Activated naive CD4-positive, alpha-beta T cell treated with anti-CD3 and anti-CD28 coated beads for 36 hours (primary cell): ENCODE data around the gene SH3BP5L. TPM values are rescaled to one million over a fixed set of nuclear protein-coding genes. Genes with fewer than 3 reads are reported as not detected.

Experiments used
- CTCF ChIA-PET: fragments of 350-600 bp; sonication (Branson Sonifier 250); formaldehyde crosslinking; loops from one replicate; lab custom pipeline; 2021; ENCODE audit warnings: antibody characterized with exemption; lab: Charles Lee
- DNase-seq: peaks from one replicate; pipeline ENCODE4 v3.0.0-alpha.2; 2020
- H3K27ac Mint-ChIP-seq: one replicate; pipeline ENCODE4 v1.8.0; 2021; ENCODE audit warnings: mild to moderate bottlenecking, mixed read lengths
- H3K27me3 Mint-ChIP-seq: one replicate; pipeline ENCODE4 v1.8.0; 2021; ENCODE audit warnings: low read depth, mixed read lengths
- H3K36me3 Mint-ChIP-seq: one replicate; pipeline ENCODE4 v1.8.0; 2021; ENCODE audit warnings: low read depth, mixed read lengths
- H3K4me1 Mint-ChIP-seq: one replicate; pipeline ENCODE4 v1.8.0; 2021; ENCODE audit warnings: low read depth, mixed read lengths
- H3K4me3 Mint-ChIP-seq: one replicate; pipeline ENCODE4 v1.8.0; 2021; ENCODE audit warnings: mild to moderate bottlenecking, moderate library complexity, mixed read lengths
- H3K9me3 Mint-ChIP-seq: one replicate; pipeline ENCODE4 v1.8.0; 2021; ENCODE audit warnings: mixed read lengths
- intact Hi-C: fragments of 100-400 bp; cut with micrococcal nuclease; formaldehyde crosslinking; loops from one replicate; pipeline ENCODE4 v1.15.1; 2023
- total RNA-seq, 2 experiments: library from RNA; stranded (reverse); gene quantifications; one replicate each; pipeline ENCODE4 v1.2.3, GENCODE V29; 2021

Gene SH3BP5L
- total RNA-seq, 2 experiments from 2014 or later = 20.3 to 20.5 TPM

- no peak overlapping the region for H3K27ac Mint-ChIP-seq
- CTCF ChIA-PET = interaction anchor here (0.6 kb wide), 1 partner anchor 35 kb away, joined by 3 read pairs; the partner anchor contains the start of gene ZNF692
Measured at GRCh38 chr1:248823517-248824001, 2.2 kb downstream of the SH3BP5L start.

DNA sequence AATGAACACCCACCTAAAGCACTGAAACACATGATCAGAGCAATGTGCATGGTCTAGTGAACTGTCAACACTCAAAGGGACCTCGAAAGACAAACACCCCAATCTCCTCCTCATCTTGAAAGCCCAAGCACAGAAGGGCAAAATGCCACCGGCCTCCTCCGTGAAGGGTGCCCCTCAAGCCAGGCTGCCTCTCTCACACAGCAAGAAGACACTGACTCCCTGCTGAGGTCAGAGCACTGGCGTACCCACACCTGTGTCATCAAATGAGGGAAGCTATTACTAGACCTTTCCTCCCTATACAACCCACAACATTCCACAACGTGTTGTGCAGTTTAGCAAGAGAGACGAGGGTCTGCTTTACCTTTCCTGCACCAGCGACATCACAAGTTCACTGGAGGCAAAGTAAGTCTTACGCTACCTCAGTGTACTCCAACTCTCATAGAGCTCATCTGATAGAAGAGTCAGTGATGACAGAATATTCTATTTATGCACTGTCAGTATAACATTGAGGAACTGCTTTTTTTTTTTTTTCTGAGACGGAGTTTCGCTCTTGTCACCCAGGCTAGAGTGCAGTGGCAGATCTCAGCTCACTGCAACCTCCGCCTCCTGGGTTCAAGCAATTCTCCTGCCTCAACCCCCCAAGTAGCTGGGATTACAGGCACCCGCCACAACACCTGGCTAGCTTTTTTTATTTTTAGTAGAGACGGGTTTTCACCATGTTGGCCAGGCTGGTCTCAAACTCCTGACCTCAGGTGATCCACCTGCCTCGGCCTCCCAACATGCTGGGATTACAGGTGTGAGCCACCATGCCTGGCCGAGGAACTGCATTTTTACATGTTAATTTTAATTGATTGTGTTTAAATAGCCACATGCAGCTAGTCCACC lies 3.3 kb downstream of the SH3BP5L start:
- Mint-ChIP-seq H3K27ac (no peak overlapping the region), H3K4me3 (no peak overlapping the region), H3K36me3 (peaks cover 18% of the 10 kb centered on the region), H3K4me1 (peaks cover 84% of the 10 kb centered on the region), H3K9me3 (no peaks in the 10 kb centered on the region), H3K27me3 (no peaks in the 10 kb centered on the region)
- CTCF ChIA-PET = interaction anchor here (0.9 to 1.6 kb wide), 4 partner anchors 15 to 210 kb away, joined by 3 to 6 read pairs (median 4); partner anchors contain the start of gene ZNF672
- no peak for DNase-seq
- intact Hi-C loops = no loop called here

More at GRCh38 chr1:248823517-248824001, 2.2 kb downstream of the SH3BP5L start:
- H3K4me1 Mint-ChIP-seq = peaks cover 75% of the 10 kb centered on the region
- H3K4me3 Mint-ChIP-seq = peak overlapping the region; percentile 11
- H3K36me3 Mint-ChIP-seq = peaks cover 18% of the 10 kb centered on the region
- no peak for DNase-seq
- no peaks in the 10 kb centered on the region for H3K27me3 Mint-ChIP-seq
- no peaks in the 10 kb centered on the region for H3K9me3 Mint-ChIP-seq
- intact Hi-C loops = no loop called here

- H3K27me3 Mint-ChIP-seq = no peaks in the 10 kb centered on the region
- peaks cover 20% of the 10 kb centered on the region for H3K36me3 Mint-ChIP-seq
- H3K4me3 Mint-ChIP-seq = no peak overlapping the region
- CTCF ChIA-PET = interaction anchor here (1.6 kb wide), 2 partner anchors 15 to 16 kb away, joined by 5 to 6 read pairs; partner anchors contain the start of gene ZNF672
- intact Hi-C loops = no loop called here
- H3K9me3 Mint-ChIP-seq = no peaks in the 10 kb centered on the region
- no peak overlapping the region for H3K27ac Mint-ChIP-seq
- H3K4me1 Mint-ChIP-seq = peaks cover 85% of the 10 kb centered on the region
- no peak for DNase-seq
Measured at GRCh38 chr1:248821641-248822040, 4.1 kb downstream of the SH3BP5L start.

DNA sequence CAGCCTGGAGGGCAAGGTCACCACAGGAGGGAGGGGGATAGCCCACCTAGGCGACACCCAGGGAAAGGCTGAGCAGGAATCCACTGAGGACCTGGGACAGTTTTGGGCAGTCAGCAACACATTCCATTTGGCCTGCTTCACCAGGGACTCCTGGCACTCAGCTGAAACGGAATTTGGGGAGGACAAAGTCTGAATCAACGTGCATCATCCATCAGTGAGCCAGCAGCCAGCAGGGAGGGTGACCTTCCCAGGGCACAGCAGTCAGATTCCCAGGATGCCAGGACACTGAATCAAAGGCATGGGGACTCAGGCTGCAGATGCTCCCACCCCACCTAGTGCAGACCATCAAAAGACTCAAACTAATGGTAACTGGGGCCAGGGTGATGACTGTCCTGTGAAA lies 4.6 kb downstream of the SH3BP5L start:
- no peak for DNase-seq
- peaks cover 90% of the 10 kb centered on the region for H3K4me1 Mint-ChIP-seq
- no peaks in the 10 kb centered on the region for H3K27me3 Mint-ChIP-seq
- CTCF ChIA-PET = interaction anchor here (1.6 to 1.8 kb wide), 2 partner anchors 13 to 17 kb away, joined by 5 to 6 read pairs; partner anchors contain the start of gene ZNF672
- peaks cover 24% of the 10 kb centered on the region for H3K36me3 Mint-ChIP-seq
- H3K27ac Mint-ChIP-seq = no peak overlapping the region
- intact Hi-C loops = no loop called here
- no peaks in the 10 kb centered on the region for H3K9me3 Mint-ChIP-seq
- H3K4me3 Mint-ChIP-seq = no peak overlapping the region

- DNase-seq = no peak
Measured at GRCh38 chr1:248820041-248820585, 5.6 kb downstream of the SH3BP5L start.

DNA sequence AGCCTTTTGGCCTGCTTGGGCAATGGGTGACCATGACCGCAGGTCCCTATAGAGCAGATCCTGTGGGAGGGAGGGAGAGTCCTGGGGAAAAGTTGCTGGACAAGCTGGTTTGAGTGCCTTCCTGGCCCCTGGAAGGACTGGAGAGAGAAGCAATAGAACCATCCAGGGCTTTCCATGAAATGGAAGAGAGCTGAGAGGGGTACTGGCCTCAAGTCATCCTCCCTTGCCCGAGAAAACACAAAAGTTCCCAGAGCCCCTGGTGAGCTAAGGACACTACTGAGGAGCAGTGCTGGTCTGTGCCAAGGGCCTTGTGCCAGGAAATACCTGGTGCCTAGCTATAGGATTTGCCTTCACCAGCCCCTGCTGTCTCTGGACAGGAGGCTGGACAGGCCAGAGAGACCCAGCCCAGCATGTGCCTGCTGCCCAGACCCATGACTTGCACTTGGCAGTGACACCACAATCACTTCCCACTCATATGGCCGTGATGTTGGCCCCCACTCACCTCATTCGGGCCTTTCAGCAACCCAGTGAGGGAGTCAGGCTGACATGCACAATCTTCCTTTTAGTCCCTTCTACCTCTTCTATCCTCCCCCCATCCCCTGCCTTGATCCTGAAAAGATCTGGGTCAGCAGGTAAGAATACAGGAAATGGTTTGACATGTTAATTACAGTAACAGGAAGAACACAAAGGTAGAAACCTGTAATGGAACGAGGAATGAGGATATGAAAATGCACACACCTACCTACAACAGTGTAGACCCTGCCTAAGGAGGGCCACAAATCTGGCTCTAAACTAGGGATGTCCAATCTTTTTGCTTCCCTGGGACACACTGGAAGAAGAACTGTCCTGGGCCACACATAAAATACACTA lies 7.0 kb downstream of the SH3BP5L start:
- intact Hi-C loops = loop anchor here (2.0 kb wide), 1 partner anchor 20 kb away; no protein-coding TSS in a partner anchor
- H3K4me3 Mint-ChIP-seq = peak overlapping the region; percentile 7
- H3K4me1 Mint-ChIP-seq = peaks cover 76% of the 10 kb centered on the region
- peaks cover 20% of the 10 kb centered on the region for H3K36me3 Mint-ChIP-seq
- no peaks in the 10 kb centered on the region for H3K9me3 Mint-ChIP-seq
- DNase-seq = peak; percentile 24
- H3K27me3 Mint-ChIP-seq = no peaks in the 10 kb centered on the region
- CTCF ChIA-PET = interaction anchor here (1.4 kb wide), 1 partner anchor 8 kb away, joined by 5 read pairs; no protein-coding TSS in a partner anchor
- H3K27ac Mint-ChIP-seq = peak overlapping the region; percentile 59

More at GRCh38 chr1:248820041-248820585, 5.6 kb downstream of the SH3BP5L start:
- Mint-ChIP-seq H3K9me3 (no peaks in the 10 kb centered on the region), H3K36me3 (peaks cover 29% of the 10 kb centered on the region), H3K4me1 (peaks cover 90% of the 10 kb centered on the region), H3K27me3 (no peaks in the 10 kb centered on the region), H3K27ac (no peak overlapping the region), H3K4me3 (no peak overlapping the region)
- intact Hi-C loops = no loop called here
- CTCF ChIA-PET = interaction anchor here (1.8 kb wide), 1 partner anchor 12 kb away, joined by 6 read pairs; no protein-coding TSS in a partner anchor

DNA sequence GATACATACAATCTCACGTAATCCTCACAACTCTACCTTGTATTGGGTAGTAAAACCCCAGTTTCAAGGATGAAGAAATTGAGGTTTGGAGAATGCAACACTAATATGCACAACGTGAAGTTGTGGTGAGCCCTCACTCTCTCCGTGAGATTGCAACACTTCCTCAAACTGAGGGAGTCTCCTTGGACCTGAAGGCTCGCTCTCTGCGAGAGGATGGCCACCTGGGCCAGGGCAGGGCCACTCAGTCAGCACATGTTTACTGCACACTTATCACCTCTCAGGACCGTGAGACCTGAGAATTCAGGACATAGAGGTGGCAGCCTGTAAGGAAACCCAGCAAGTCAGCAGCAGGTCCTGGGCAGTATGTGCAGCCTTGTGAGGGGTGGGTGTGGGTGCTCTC lies 8.7 kb downstream of the SH3BP5L start:
- Mint-ChIP-seq H3K27ac (peak overlapping the region; percentile 86), H3K4me1 (peaks cover 60% of the 10 kb centered on the region), H3K27me3 (no peaks in the 10 kb centered on the region), H3K36me3 (peaks cover 27% of the 10 kb centered on the region), H3K4me3 (no peak overlapping the region), H3K9me3 (no peaks in the 10 kb centered on the region)
- CTCF ChIA-PET = interaction anchor here (1.2 kb wide), 1 partner anchor 11 kb away, joined by 5 read pairs; no protein-coding TSS in a partner anchor
- intact Hi-C loops = no loop called here
- peak; percentile 21 for DNase-seq

DNA sequence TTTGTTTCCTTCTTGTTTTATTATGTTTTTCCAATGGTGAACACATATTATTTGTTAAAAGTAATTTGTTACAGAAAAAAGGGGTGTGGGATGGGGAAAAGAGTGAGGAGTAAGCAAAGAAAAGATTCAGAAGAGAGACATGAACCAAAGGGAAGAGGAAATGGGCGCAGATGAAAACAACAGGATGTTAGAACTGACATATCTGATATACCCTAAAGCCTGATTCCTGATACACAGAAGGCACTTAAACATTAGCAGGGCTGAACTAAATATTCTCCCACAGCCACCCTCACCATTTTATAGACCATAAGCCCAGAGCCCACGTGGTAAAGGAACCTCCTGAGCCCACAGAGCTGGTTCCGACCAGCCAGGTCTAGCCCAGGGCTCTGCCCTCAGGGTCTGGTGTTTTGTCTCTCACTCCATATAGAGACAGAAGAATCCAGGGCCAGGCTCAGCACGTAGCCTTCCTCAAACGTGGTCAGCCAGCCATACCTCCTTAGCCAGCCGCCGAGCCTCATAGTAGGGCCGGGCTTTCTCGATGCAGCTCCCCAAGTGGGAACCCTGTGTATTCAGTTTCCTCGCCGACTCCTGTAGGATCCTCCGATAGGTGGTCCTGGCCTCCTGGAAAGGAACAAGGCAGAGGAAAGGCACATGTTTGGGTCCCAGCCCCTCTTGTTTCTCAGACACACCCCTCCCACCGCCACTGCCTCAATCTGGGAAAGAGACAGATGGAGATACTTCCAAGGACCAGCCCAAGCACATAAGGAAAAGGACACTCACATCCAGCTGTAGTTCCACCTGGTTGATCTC lies 9.5 kb downstream of the SH3BP5L start:
- CTCF ChIA-PET = interaction anchor here (1.2 to 1.5 kb wide), 2 partner anchors 10 to 196 kb away, joined by 5 read pairs; no protein-coding TSS in a partner anchor

GRCh38 chr1:248815407-248816034 lies 10.2 kb downstream of the SH3BP5L start:
- CTCF ChIA-PET = interaction anchor here (1.2 to 1.5 kb wide), 2 partner anchors 10 to 196 kb away, joined by 5 read pairs; no protein-coding TSS in a partner anchor
- Mint-ChIP-seq H3K4me1 (peaks cover 45% of the 10 kb centered on the region), H3K27me3 (no peaks in the 10 kb centered on the region), H3K9me3 (no peaks in the 10 kb centered on the region), H3K27ac (no peak overlapping the region), H3K36me3 (peaks cover 31% of the 10 kb centered on the region), H3K4me3 (no peak overlapping the region)
- DNase-seq = no peak
- intact Hi-C loops = no loop called here

More for the DNA sequence above, 9.5 kb downstream of the SH3BP5L start:
- intact Hi-C loops = no loop called here
- Mint-ChIP-seq H3K9me3 (no peaks in the 10 kb centered on the region), H3K4me3 (no peak overlapping the region), H3K36me3 (peaks cover 30% of the 10 kb centered on the region), H3K4me1 (peaks cover 52% of the 10 kb centered on the region), H3K27me3 (no peaks in the 10 kb centered on the region), H3K27ac (peak overlapping the region; percentile 86)
- no peak for DNase-seq

DNA sequence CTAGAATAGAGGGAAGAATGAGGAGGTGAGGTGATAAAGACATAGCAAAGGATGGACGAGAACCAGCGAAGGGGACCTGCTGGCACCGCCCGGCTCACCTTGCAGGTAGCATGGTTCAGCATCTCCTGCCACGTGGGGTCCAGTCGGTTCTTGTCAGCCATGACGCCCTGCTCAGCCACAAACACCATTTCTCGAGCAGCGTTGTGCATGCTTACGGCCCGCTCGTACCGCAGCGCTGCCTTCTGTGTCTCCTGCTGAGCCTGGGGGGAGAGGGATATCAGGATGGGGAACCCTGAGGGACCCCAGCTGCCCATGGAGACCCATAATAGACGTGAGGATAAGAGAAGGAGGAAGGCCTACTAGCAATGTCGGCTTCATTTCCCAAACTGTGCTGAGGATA lies 11.4 kb downstream of the SH3BP5L start:
- Mint-ChIP-seq H3K4me1 (peaks cover 37% of the 10 kb centered on the region), H3K9me3 (no peaks in the 10 kb centered on the region), H3K27ac (no peak overlapping the region), H3K36me3 (peaks cover 31% of the 10 kb centered on the region), H3K4me3 (no peak overlapping the region), H3K27me3 (no peaks in the 10 kb centered on the region)
- intact Hi-C loops = no loop called here
- CTCF ChIA-PET = interaction anchor here (0.6 to 1.3 kb wide), 2 partner anchors 12 to 114 kb away, joined by 3 read pairs; partner anchors contain the start of gene SH3BP5L
- DNase-seq = no peak
